MM.1S (cell line): ENCODE measurements around the gene PHF3.

Experiments
- CTCF ChIP-seq: fragments of 300-600 bp; sonication (generic); IDR thresholded peaks from 2 replicates; pipeline ENCODE4 v1.5.1; 2016; ENCODE audit warnings: antibody characterized with exemption, low read length, mixed read lengths
- EZH2phosphoT487 ChIP-seq: fragments of 300-600 bp; sonication (generic); IDR thresholded peaks from 2 replicates; pipeline ENCODE4 v1.6.1; 2018; ENCODE audit warnings: antibody characterized with exemption, low read length

GRCh38 chr6:63672582-63673129 is 37.1 kb downstream of the PHF3 start:
- TF ChIP-seq CTCF (no peak), EZH2phosphoT487 (no peak)
